Epithelial cell of proximal tubule (primary cell): ENCODE measurements around the gene UGT1A8. TPM values are rescaled to one million over a fixed set of nuclear protein-coding genes. Genes with fewer than 3 reads are reported as not detected.

Experiments
- DNase-seq: peaks from one replicate; pipeline ENCODE4 v3.0.0-alpha.2; 2011; ENCODE audit warnings: low read depth
- H3K4me3 ChIP-seq: 2 replicates; pipeline ENCODE4 v1.5.1; 2011; ENCODE audit warnings: low read depth, mild to moderate bottlenecking, low read length
- total RNA-seq: library from RNA; depleted of rRNA; stranded (reverse); fragments of >200 nt; gene quantifications from 2 replicates; pipeline ENCODE4 v1.2.3, GENCODE V29; 2015
- TF ChIP-seq, protein P1 (sequence below): conservative IDR thresholded peaks from 2 replicates; pipeline ENCODE4 v1.5.1; 2012; ENCODE audit warnings: low read depth, mild to moderate bottlenecking, low read length

The UGT1A8 gene
- total RNA-seq, 1 donor from 2014 or later, result not detected

GRCh38 chr2:233779722-233780121 is 162.3 kb downstream of the UGT1A8 start:
- TF ChIP-seq, protein P1, sequence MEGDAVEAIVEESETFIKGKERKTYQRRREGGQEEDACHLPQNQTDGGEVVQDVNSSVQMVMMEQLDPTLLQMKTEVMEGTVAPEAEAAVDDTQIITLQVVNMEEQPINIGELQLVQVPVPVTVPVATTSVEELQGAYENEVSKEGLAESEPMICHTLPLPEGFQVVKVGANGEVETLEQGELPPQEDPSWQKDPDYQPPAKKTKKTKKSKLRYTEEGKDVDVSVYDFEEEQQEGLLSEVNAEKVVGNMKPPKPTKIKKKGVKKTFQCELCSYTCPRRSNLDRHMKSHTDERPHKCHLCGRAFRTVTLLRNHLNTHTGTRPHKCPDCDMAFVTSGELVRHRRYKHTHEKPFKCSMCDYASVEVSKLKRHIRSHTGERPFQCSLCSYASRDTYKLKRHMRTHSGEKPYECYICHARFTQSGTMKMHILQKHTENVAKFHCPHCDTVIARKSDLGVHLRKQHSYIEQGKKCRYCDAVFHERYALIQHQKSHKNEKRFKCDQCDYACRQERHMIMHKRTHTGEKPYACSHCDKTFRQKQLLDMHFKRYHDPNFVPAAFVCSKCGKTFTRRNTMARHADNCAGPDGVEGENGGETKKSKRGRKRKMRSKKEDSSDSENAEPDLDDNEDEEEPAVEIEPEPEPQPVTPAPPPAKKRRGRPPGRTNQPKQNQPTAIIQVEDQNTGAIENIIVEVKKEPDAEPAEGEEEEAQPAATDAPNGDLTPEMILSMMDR, result no peak

DNA sequence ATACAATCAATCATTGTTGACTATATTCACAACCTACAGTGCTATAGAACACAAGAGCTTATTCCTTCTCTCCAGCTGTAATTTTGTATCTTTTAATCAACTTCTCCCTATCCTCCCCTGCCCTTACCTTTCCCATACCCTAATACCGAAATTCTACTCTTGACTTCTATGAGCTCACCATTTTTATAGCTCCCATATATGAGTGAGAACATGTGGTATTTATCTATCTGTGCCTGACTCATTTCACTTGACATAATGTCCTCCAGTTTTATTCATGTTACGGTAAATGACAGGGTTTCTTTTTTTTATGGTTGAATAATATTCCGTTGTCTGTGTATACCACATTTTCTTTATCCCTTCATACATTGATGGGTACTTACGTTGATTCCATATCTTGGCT is 163.3 kb downstream of the UGT1A8 start:
- H3K4me3 ChIP-seq, result no peak overlapping the region
- TF ChIP-seq, protein P1, result no peak
- DNase-seq, result no peak

More at GRCh38 chr2:233779722-233780121, 162.3 kb downstream of the UGT1A8 start:
- DNase-seq, result no peak
- H3K4me3 ChIP-seq, result no peak overlapping the region

- TF ChIP-seq, protein P1, result no peak
- no peak for DNase-seq
- no peak overlapping the region for H3K4me3 ChIP-seq
These were observed 172.1 kb downstream of the UGT1A8 start for GRCh38 chr2:233789554-233789953.

DNA sequence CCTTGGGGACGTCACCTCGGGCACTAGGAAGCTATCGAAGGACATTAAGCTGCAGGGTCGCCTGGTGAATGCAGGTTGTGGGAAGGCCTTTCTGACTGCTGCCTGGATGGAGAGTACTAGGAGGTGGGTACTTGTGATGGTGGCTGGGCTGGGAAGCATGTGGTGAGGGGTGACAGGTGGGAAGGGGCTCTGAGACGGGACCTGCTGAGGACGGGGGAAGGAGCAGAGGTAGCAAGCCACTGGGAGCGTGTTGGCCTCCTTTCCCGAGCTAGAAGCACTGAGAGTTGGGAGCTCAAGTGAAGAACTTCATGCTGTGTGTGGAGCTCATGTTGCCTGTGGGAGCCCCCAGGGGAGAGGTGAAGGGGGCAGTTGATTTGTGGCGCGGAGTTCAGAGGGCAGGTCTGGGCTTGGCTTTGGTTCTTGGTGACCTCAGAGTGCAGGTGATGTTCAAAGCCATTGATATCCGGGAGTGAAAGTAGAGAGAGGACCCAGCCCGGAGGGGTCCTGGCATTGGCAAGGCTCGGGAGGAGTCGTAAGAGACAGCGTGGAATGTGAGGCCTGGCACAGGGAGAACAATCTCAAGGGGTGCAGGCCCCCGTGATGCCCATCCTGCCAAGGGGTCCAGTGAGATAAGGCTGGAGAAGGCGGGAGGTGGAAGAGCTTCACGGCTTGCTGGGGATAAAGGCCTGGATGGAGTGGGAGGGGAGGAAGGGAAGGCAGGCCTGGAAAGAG is 173.9 kb downstream of the UGT1A8 start:
- no peak for DNase-seq
- TF ChIP-seq, protein P1, result no peak
- H3K4me3 ChIP-seq, result no peak overlapping the region

GRCh38 chr2:233791883-233792329 is 174.5 kb downstream of the UGT1A8 start:
- DNase-seq, result no peak
- TF ChIP-seq, protein P1, result no peak
- no peak overlapping the region for H3K4me3 ChIP-seq

DNA sequence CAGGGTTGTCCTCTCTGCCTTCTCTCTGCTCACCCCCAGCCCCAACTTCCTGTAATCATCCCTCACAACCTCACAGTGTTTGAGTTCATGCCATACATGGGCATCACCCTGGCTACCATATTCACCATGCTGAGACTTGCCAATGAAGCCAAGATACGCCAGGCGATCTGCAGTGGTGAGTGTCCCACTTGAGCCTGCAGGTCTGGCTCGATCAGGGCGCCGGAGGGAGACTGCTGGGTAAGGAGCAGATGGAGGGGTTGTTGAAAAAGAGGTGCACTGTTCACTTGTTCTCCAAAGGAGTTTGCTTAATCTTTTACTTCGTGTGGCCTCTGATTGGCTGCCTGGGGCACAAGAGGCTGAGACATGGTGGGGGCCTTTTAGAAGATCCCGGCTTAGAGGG is 175.3 kb downstream of the UGT1A8 start:
- no peak for DNase-seq
- H3K4me3 ChIP-seq, result no peak overlapping the region
- TF ChIP-seq, protein P1, result no peak

GRCh38 chr2:233793465-233794127 is 176.2 kb downstream of the UGT1A8 start:
- TF ChIP-seq, protein P1, result no peak
- no peak for DNase-seq
- no peak overlapping the region for H3K4me3 ChIP-seq
